GM19455 (cell line): ENCODE data around the gene ZNF778.

Source experiments
- ATAC-seq: cut with Tn5 transposase; IDR thresholded peaks from one replicate; pipeline ENCODE4 v1.9.1; 2021; ENCODE audit not compliant: unreplicated experiment

ZNF778 gene

DNA sequence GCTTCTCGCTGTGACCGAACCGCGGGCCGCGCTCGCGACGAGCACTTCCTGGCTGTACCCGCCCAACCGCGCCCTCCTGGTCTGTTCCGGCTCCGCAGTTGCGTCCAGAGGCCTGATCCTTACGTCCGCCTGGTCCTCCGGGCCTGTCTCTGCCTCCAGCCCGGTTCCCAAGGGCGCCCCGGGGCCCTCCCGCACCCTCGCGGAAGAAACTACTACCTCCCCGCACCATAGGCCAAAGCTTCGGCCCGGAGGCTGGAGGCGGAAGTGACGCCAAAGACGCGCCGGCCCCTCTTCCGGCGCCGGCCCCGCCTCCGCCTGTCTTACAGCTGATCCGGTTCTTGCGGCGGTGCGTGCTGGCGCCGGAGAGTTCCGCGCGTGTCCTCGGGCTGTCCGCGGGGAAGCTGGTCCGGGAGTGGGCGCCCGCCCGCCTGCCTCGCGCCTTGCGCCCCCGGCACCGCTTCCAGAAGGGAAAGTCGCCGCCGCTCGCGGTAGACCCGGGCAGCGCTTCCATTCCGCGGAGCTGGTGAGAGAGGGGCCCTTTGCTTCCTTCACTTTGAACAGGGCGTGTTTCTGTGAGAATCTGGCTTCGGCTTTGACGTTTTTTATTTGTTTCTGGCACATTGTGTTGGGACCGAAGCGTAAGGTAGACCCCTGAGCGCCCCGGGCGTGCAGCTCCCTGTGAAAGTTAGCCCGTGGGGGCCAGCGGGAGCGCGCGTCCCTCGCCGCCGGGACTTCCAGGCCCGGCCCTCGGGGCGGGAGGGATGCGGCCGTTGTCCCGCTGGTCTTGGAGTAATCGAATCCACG lies at the start of gene ZNF778:
Gene ZNF778 (plus strand): TSS at position 316 of the 804 bp plus-strand sequence. CDS start 3,425 bp downstream, outside the sequence.
- ATAC-seq = peak; percentile 81

- no peak for ATAC-seq
These were observed 48.9 kb upstream of the ZNF778 start for GRCh38 chr16:89168381-89169189.

DNA sequence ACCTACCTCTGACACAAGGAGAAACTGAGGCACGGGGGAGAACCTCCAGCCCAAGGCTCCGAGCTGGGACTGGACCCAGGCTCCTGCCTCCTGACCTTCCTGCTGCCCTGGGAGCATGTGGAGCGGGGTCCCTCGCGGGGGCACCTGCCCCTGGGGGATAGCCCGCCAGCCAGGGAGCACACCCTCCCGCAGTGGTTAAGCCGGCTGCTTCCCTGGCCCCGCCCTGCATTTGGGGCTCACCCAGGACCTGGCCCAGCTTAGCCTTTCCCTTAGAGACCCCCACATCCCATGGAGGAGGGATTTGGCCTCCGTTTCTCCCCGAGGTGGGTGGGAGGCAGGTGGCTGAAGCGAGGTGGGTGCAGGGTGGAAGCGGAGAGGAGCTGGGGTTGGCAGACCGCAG lies 47.7 kb upstream of the ZNF778 start:
- ATAC-seq = no peak

DNA sequence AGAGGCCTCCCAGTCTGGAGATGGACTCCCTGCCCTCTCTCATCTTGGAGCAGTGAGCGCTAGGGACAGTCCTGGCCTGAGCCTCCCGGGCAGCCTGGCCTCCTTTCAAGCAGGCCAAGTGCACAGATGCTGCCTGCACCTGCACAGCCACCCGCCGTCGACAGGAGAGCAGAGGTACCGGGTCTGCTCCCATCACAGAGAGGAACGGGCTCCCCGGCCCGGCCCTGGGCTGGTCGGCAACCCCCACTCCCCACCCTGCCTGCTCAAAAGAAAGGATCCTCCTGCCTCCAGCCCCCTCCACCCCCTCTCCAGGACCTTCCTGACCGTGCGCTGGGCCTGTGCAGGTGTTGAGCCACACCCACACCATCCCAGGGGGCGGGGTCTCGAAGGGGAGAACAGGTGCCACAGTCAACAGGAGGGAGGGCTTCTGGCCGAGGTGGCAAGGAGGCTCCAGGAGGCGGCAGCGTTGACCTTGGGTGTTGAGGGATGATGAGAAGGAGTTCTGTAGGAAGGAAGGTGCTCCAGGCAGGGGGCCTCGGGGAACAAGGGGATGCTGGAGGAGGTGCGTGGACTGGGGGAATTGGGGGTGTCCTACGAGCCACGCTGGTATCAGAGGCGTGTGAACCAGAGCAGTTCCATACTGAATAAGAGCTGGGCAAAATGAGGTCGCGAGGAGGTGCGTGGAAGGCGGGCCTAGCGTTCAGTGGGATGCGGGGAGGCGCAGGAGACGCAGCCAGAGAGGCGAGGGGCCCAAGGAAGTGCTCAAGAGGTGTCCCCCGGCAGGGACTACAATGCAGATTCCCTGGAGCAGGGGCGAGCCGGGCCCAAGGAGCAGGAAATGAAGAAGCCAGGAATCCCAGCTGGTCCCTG lies 46.9 kb upstream of the ZNF778 start:
- ATAC-seq = no peak

- ATAC-seq = peak; percentile 76
These were observed 46.0 kb upstream of the ZNF778 start, which contains the start of gene CDH15 for GRCh38 chr16:89171216-89172170. CDH15 (plus strand) TSS chr16:89171748; CDS start chr16:89171832, 84 bp downstream.

- no peak for ATAC-seq
These were observed 45.4 kb upstream of the ZNF778 start for GRCh38 chr16:89172171-89172527.

GRCh38 chr16:89172528-89173173 lies 44.9 kb upstream of the ZNF778 start:
- ATAC-seq = no peak

DNA sequence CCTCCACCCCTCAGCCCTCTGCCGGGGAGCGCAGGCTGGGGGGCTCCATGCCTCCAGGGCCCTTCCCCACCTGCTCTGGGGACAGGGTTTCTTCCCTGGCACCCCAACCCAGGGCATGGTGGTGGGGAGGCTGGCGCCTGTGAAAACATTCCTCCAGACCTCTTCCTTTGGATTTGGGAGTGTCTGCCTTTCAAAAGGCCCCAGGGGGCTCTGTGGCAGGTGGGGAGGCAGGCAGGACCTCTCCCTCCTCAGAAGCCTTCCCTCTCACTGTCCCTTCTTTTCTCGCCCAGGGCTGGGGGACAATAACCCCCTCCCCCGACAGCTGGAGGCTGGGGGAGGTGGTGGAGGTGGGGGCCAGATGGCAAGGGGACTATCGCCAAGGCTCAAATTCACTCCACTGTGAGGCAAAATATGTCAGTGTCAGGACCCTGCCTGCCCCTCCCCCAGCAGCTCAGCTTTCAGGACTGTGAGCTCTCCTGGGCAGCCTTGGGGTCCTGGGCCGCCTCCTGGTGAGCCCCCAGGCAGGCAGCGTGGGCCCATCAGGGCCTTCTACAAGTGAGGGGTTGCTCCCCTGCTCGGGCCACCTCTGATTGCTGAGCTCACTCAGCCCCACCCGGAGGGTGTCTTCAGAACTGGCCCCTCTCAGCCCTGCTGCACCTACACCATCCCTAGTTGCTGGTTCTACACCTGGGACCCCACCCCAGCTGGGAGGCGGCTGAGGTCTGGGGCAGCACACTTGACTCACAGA lies 44.2 kb upstream of the ZNF778 start:
- ATAC-seq = no peak

- ATAC-seq = no peak
These were observed 43.3 kb upstream of the ZNF778 start for GRCh38 chr16:89174055-89174827.

GRCh38 chr16:89174877-89175276 lies 42.6 kb upstream of the ZNF778 start:
- ATAC-seq = no peak

- ATAC-seq = no peak
These were observed 42.0 kb upstream of the ZNF778 start for GRCh38 chr16:89175280-89176146.

GRCh38 chr16:89176147-89176690 lies 41.3 kb upstream of the ZNF778 start:
- no peak for ATAC-seq

DNA sequence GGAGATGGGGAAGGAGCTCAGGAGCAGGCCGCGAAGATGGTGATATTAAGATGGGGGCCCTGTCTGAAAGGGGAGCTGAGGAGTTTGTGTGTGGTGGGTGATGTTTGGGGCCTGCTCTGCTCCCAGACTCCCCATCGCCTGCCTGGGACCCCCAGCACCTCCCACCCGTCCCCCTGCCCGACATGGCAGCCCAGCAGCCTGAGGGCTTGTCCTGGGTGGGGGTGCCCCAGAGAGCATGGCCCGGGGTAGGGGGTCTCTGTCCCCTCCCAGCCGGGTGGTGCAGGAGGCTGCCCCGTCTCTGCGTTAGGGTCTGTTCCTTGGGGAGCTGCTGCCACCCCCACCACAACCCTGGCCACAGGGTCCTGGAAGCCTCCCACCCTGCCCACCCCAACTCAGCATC lies 40.8 kb upstream of the ZNF778 start:
- no peak for ATAC-seq

GRCh38 chr16:89177501-89177900 lies 40.0 kb upstream of the ZNF778 start:
- ATAC-seq = no peak

DNA sequence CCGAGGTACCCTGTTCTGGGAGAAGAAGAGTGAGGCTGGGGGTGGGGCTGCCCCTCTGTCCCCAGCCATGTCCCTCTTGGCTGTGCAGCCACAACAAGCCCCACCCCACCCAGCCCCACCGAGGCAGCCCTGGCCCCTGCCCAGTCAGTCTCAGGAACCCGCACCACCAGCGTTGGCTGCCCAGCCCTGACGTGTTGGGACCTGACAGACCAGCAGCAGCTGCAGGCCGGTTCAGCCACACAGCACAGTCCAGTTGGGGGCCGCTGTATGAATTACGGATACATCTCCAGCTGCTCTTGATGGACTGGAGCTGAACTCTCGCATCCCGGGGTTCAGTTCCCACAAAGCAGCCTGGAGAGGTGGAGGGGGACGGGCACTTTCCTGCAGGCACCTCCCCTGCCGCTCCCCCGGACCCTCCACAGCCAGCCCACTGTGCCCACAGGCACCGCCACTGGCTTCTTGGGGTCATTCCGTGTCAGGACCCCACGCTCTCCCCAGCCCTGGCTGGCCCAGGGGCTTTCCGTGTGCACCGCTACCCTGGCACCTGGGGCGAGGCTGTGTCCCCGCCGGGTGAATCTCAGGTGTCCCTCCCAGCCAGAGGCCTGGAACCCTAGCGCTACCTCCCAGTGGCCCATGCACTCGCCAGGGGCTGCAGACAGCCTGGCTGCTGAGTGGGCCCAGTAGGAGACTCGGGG lies 38.9 kb upstream of the ZNF778 start:
- ATAC-seq = no peak

- no peak for ATAC-seq
These were observed 38.4 kb upstream of the ZNF778 start for GRCh38 chr16:89179148-89179484.
